Mucosa of gallbladder (tissue), 1 donor: Measurements from ENCODE around the gene PELI3. TPM values are rescaled to one million over a fixed set of nuclear protein-coding genes. Genes with fewer than 3 reads are reported as not detected.
A peak's percentile ranks its signal among the peaks of the same experiment; 100 is the strongest.
"Not testable (repeated sequence)": the region's sequence is repeated elsewhere in the genome, so short reads cannot be mapped to it uniquely, and the experiment has no call there.

Source experiments
- DNase-seq: peaks from one replicate; pipeline ENCODE4 v3.0.0-alpha.2; 2020; ENCODE audit warnings: low spot score
- total RNA-seq: library from RNA; stranded (reverse); gene quantifications from one replicate; pipeline ENCODE4 v1.2.1, GENCODE V29; 2021
- donor health status: DM: no; HTN: no; CAD: no.

Gene PELI3, protein sequence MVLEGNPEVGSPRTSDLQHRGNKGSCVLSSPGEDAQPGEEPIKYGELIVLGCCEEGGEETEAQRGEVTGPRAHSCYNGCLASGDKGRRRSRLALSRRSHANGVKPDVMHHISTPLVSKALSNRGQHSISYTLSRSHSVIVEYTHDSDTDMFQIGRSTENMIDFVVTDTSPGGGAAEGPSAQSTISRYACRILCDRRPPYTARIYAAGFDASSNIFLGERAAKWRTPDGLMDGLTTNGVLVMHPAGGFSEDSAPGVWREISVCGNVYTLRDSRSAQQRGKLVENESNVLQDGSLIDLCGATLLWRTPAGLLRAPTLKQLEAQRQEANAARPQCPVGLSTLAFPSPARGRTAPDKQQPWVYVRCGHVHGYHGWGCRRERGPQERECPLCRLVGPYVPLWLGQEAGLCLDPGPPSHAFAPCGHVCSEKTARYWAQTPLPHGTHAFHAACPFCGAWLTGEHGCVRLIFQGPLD
- total RNA-seq = 20.3 TPM

DNA sequence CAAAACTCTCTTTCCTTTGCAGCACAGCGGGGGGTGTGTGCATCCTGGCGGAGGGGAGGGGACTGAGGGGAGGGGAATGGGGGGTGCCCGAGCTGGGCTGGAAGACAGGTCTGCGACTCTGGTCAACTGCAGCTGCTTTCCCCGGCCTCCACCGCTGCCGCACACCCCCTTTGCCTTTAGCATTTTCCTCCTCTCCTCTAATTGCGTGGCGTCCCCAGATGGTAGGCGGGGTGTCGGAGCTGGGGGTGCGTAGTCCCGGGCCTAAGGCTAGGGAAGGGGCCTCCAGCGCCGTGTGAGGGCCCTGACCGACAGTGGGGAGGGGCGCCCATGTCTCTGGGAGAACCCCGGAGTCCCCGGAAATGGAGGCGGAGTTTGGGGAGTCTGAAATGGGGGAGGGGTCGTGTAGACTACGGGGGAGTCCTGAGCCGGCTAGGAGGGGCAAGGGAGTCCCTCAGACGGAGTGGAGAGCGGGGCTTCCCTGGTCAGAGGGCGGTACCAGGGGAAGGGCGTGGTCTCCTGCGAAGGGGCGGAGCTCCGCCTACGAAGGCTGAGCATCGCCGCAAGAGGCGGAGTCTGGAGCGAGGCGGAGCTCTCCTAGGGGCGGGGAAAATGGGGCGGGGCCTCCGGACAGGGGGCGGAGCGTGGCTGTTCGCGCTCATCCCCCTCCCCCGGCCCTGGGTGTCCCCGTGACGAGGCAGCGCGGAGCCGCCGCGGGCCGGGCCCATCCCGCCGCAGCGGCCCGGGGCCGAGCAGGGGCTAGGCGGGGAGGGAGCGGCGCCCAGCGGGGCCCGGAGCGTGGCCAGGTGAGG lies at the start of gene PELI3:
PELI3 (plus strand) TSS at position 681 of the 809 bp plus-strand sequence. CDS start 1,224 bp downstream, outside the sequence.
- DNase-seq = peak; percentile 95

DNA sequence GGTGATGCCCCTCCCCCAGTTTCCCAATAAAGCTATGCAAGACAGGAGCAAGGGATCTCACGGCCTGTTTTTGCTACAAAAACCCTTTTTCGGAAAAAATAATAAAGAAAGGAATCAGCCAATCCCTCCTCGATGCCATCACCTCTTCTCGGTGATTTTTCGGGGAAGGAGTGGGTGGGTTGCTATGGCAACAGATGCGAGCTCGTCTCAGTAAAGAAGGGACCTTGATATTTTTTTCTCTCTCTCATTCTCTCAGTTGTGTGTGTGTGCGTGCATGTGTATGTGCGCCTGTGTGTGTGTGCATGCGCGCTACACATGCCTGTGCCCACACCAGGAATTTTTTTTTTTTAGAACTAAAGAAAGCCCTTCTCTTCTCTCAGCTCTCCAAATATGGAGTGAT lies 49.7 kb upstream of the PELI3 start:
- no peak for DNase-seq

DNA sequence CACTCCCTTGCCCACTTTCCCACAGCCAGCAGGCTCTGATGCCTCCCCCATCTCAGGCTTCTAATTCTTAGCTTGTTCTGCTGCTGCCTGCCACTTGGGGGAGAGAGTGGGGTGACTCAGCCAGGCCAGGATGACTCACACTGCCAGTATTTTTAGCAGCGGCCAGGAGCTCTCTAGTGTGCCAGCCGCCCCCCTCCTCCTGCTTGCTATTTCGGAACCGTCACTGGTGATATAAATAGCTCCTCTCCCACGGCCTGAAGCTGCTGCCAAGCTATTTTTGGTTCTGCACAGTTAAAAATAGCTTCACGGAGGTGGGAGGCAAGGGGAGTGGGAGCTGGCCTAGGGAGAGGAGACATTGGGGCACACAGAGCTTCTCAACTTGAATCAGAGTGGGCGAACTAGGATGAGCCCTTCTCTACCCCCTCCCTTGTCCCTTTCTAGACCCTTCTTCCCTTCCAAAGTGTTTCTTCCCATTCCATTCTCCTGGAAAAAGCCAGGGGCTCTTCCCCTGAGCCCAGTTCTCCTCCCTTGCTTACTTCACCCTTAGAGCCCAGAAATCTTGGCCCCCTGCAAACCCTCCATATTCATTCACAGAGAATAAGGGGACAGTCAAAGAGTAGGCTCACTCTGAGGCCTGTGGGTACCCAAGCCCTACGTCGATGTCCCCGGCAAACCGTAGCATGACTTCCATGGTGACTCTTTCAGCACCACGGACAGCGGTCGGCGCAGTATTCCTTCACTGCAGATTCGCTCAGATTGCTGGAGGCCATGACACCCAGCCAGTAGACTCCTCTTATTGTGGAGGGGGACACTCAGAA lies 48.3 kb upstream of the PELI3 start:
- DNase-seq = peak; percentile 53

DNA sequence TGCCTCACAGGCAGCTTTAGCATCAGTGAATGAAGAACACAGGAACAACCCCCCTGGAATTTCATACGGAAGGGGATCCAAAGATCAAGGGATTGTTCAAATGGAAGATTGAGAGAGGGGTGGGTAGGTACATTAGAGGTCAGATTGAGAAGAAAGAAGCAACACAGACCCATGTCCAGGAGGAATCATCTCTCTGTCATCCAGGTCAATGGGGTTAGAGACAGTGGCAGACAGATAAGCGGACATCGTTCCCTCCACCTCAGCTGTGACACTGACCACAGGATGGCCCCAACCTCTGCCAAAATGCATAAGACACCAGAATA lies 47.8 kb upstream of the PELI3 start:
- no peak for DNase-seq

DNA sequence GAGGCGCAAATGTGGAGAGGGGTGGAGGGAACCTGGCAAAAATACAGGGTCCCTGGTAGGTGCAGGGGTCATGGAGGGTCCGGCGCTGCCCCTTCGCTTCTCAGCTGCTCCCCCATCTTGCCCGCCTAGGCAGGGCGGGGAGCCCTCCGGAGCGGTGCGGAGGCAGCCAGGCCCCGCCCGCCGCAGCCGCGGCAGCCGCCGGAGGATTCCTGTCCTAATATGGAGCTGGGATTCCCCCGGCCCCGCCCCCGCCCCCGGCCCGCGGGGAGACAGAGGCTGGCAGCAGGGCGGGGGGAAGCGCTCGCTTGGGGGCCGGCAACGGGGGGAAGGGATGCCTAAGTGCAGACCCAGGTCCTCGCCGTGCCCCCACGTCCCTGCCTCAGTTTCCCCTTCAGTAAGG lies 46.9 kb upstream of the PELI3 start:
- DNase-seq = no peak

DNA sequence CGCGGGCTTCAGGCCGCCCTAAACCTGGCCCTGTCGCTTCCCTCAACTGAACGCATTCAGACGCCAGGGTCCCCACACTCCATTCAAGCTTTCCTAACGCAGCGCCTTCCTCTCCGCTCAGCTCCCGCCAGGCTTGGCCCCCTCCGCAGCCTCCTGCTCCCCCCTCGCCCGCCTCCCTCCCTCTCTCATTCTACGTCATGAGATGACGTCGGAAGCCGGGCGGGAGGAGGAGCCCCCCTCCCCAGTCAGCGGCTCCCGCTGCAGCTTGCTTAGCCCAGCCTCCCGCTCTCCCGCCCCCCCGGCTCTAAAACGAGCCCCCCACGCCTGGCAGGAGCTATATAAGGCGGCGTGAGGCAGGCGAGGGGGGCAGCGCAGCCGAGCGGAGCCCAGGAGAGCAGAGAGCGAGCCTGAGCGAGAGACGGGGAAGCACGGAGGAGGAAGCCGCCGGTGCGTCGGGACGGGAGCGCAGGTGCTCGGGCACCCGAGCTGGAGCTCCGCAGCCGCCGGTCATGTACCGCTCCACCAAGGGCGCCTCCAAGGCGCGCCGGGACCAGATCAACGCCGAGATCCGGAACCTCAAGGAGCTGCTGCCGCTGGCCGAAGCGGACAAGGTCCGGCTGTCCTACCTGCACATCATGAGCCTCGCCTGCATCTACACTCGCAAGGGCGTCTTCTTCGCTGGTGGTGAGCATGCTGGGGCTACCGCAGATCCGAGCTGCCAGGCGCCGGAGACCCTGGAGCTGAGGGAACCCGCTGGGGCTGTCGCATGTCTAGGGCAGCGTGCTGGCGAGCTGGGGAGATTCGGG lies 45.8 kb upstream of the PELI3 start, which contains the start of gene NPAS4:
NPAS4 (plus strand) TSS at position 365 of the 806 bp plus-strand sequence; CDS start at position 510, 145 bp downstream.
- no peak for DNase-seq

DNA sequence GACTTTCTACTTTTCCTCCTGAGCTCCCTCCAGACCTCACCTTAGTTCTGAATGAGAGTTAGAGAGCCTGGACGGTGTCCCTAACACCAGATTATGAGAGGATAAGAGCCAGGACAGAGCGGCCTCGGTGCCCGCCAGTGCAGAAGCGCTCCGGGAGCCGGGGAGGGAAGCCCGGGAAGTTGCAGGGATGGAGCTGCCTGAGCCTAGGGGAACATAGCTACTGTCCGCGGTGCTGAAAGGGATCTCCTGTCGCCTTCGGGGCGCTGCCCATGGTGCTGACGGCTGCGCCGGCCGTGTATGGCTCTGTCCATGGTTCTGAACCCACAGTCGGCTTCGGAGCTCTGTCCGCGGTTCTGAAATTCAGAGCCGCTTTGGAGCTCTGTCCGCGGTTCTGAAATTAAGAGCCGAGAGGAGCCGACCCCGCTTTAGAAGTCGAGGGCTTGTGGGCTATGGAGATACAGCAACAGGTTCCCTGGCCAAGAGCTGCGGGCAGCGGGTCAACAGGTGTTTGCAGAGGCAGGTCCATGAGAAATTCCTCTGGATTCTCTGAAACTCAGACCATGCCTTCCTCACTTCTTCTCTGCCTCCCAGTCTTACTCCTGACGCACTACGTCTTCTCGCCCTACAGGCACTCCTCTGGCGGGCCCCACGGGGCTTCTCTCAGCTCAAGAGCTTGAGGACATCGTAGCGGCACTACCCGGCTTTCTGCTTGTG lies 45.1 kb upstream of the PELI3 start:
- peak; percentile 94 for DNase-seq

DNA sequence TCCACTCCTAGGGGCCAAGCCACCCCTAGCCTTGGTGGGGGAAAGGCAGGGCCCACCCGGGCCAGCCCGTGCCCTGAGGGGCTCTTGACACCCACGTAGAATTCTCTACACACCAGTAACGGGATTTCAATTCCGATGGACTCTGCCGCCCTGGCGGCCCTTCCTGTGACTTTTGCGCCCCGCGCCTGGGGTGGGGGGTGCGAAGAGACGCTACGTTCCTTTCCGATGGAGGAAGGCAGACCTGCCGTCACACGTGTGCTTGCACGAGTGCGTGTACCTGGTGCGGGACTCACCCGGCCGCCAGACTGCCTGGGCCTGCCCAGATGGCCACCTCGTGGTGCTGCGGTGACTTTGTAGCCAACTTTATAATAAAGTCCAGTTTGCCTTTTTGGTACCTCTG lies 40.4 kb upstream of the PELI3 start:
- DNase-seq = no peak

DNA sequence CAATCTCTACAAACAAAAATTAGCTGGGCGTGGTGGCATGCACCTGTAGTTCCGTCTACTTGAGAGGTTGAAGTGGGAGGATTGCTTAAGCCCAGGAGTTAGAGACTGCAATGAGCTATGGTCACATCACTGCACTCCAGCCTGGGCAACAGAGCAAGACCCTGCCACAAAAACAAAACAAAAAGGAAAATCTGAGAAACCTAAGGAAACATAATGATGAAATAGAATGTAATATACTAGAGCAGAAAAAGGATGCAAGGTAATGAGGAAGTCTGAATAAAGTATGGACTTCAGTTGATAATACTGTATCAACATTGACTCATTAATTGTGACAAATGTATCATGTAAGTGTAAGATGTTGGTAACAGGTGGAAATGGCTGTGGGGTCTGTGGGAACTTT lies 37.8 kb upstream of the PELI3 start:
- DNase-seq = no peak

DNA sequence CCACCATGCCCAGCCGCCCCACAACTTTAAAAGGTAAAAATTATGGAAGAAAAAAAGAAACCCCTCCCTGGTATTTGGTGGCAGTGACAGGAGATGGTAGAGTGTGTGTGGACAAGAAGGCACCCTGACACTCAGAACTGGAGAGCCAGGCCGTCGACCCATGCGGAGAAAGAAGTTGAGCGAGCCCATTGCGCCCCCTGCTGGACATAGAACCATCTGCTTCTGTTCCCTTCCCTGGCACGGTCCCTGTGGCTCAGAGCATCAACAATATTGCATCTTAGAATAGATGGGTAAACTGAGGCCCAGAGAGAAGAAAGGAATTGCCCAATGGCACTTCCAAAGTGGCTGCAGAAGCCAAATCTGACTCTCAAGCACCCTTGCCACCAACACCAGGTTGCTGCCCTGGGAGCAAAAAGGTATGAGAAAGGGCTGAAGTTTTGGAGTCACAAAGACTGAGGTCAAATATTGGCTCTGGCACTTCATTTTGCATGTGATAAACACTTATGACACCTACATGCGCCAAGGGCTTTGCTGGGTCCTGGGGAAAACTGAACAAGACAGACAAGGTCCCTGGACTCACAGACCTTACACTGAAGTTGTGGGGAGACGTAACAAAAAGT lies 36.6 kb upstream of the PELI3 start:
- DNase-seq = peak; percentile 68

DNA sequence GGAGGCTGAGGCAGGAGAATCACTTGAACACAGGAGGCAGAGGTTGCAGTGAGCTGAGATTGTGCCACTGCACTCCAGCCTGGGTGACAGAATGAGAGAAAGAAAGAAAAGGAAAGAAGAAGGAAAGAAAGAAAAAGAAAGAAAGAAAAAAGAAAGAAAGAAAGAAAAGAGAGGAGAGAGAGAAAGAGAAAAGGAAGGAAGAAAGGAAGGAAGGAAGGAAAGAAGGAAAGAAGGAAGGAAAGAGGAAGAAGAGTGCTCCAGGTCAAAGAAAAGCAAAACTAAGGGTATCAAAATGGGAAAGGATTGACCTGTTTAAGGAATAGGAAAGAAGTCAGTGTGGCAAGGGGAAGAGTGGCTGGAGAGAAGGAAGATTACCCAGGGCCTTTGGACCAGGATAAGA lies 35.4 kb upstream of the PELI3 start:
- DNase-seq = not testable (repeated sequence)

DNA sequence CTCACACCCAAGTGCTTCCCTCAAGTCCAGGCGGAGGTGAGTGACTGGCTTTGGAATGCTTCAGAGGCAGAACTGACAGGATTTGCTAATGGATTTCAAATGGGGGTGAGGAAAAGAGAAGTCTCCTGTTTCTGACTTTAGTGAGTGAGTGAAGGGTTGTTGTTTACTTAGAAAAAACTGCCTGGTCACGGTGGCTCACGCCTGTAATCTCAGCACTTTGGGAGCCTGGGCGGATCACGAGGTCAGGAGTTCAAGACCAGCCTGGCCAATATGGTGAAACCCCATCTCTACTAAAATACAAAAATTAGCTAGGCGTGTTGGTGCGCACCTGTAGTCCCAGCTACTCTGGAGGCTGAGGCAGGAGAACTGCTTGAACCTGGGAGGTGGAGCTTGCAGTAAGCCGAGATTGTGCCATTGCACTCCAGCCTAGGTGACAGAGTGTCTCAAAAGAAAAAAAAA lies 34.8 kb upstream of the PELI3 start:
- not testable (repeated sequence) for DNase-seq

DNA sequence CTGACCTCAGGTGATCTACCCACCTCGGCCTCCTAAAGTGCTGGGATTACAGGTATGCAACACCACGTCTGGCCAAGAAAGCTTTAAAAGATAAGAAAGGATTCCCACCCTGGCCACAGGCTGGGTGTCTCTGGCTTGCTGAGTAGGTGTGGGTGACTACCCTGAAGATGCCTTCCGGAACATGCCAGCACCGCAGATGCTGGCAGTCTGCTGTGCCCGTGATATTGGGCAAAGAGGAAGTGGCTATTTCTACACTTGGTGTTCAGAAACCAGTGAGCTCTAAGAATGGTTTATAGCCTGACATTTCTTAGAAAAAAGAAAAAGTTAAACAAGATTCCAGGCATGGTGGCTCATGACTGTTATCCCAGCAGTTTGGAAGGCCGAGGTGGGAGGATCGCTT lies 34.1 kb upstream of the PELI3 start:
- no peak for DNase-seq

DNA sequence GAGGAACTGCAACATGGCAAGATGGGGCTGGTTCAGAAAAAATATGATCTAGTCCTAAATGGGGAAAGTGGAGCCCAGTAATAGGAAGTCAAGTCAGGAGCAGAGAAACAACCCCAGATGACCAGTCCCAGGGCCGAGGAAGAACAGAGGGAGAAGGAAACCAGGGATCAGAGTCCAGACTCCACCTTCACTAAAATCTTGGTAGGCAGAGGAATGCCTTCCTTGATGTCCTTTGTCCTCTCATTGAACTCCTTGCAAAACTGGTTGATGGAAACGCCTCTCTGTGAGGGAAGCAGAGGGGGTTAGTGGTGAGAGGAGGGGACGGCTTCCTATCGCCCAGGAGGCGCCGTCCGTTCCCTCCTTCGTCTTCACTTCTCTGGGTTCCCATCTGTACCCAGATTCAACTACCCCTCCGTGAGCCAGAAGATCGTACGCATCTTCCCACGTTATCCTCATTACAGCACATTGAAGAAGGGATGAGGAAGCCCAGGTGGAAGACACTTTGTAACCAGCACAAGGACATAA lies 28.7 kb upstream of the PELI3 start:
- no peak for DNase-seq

DNA sequence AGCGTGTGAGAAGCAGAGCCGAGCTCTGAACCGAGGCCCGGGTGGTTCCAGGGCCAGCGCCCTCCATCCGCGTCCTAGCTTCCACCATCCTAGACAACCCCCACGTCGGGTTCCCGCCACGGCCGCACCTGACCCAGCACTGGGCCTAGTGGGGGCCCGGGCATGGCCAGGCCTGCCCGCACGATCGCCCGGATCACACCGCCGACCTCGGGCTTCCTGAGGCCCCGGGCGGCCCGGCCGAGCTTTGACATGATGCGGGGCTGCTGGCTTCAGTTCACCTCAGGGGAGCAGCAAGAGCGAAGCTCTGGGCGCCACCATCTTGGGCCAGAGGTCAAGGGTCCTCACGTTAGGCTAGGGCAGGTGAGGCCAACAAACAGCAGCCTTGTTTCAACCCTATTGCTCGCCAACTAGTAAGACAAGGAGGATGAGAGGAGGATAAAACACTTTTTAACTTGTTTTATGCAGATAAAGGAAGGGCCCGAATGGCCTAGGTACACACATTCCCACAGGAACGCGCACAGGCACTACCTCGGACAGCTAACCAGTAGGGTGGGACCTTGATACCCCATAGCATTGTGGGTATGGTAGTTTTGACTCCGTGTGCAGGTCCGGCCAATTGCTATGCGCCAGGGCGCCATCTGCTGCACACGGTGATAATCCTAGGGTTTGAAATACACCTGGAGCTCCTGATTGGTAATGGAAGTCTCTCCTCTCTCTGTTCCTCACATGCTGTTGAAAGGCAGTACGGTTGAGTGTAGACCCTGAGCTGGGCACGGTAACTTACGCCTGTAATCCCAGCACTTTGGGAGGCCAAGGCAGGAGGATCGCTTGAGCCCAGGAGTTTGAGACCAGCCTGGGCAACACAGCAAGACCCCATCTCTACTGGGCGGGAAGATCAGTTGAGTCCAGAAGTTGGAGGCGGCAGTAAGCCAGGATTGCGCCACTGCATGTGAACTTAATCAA lies 27.9 kb upstream of the PELI3 start, which contains the start of gene MRPL11:
MRPL11 (minus strand) TSS at position 345 of the 963 bp plus-strand sequence; CDS start at position 251, 94 bp downstream.
- peak; percentile 92 for DNase-seq

DNA sequence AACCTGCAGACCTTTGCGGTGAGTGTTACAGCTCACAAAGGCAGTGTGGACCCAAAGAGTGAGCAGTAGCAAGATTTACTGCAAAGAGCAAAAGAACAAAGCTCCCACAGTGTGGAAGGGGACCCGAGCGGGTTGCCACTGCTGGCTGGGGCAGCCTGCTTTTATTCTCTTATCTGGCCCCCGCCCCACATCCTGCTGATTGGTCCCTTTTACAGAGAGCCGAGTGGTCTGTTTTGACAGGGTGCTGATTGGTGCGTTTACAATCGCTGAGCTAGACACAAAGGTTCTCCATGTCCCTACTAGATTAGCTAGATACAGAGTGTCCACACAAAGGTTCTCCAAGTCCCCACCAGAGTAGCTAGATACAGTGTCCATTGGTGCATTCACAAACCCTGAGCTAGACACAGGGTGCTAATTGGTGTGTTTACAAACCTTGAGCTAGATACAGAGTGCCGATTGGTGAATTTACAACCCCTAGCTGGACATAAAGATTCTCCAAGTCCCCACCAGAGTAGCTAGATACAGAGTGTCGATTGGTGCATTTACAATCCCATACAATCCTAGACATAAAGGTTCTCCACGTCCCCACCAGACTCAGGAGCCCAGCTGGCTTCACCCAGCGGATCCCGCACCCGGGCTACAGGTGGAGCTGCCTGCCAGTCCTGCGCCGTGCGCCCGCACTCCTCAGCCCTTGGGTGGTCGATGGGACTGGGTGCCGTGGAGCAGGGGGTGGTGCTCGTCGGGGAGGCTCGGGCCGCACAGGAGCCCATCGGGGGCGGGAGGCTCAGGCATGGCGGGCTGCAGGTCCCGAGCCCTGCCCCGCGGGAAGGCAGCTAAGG lies 26.4 kb upstream of the PELI3 start:
- DNase-seq = not testable (repeated sequence)

DNA sequence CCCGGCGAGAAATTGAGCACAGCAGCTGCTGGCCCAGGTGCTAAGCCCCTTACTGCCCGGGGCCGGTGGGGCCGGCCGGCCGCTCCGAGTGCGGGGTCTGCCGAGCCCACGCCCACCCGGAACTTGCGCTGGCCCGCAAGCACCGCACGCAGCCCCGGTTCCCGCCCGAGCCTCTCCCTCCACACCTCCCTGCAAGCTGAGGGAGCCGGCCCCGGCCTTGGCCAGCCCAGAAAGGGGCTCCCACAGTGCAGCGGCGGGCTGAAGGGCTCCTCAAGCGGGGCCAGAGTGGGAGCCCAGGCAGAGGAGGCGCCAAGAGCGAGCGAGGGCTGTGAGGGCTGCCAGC lies 25.8 kb upstream of the PELI3 start:
- DNase-seq = not testable (repeated sequence)
